HG03175 (cell line): ENCODE results near the gene SLC6A3.
"Not testable (repeated sequence)": the region's sequence is repeated elsewhere in the genome, so short reads cannot be mapped to it uniquely, and the experiment has no call there.

Source experiments
- ATAC-seq: cut with Tn5 transposase; IDR thresholded peaks from one replicate; pipeline ENCODE4 v1.9.1; 2021; ENCODE audit warnings: mild to moderate bottlenecking, moderate library complexity; ENCODE audit not compliant: unreplicated experiment

Gene SLC6A3

GRCh38 chr5:1465117-1465516 is 19.9 kb upstream of the SLC6A3 start:
- ATAC-seq = no peak

GRCh38 chr5:1464511-1464910 is 19.3 kb upstream of the SLC6A3 start:
- no peak for ATAC-seq

- ATAC-seq = no peak
These were observed 18.8 kb upstream of the SLC6A3 start for GRCh38 chr5:1464096-1464446.

GRCh38 chr5:1463326-1464095 is 18.3 kb upstream of the SLC6A3 start:
- ATAC-seq = no peak

- ATAC-seq = no peak
These were observed 17.1 kb upstream of the SLC6A3 start for GRCh38 chr5:1462358-1462757.

GRCh38 chr5:1461396-1461795 is 16.2 kb upstream of the SLC6A3 start:
- no peak for ATAC-seq

- ATAC-seq = no peak
These were observed 14.9 kb upstream of the SLC6A3 start for GRCh38 chr5:1460054-1460682.

GRCh38 chr5:1459435-1459834 is 14.2 kb upstream of the SLC6A3 start:
- not testable (repeated sequence) for ATAC-seq

GRCh38 chr5:1456110-1456881 is 11.1 kb upstream of the SLC6A3 start:
- not testable (repeated sequence) for ATAC-seq

GRCh38 chr5:1453613-1454012 is 8.4 kb upstream of the SLC6A3 start:
- ATAC-seq = no peak

GRCh38 chr5:1449081-1449630 is 3.9 kb upstream of the SLC6A3 start:
- ATAC-seq = no peak

- no peak for ATAC-seq
These were observed 3.3 kb upstream of the SLC6A3 start for GRCh38 chr5:1448511-1449011.

- no peak for ATAC-seq
These were observed 2.6 kb upstream of the SLC6A3 start for GRCh38 chr5:1447671-1448361.

GRCh38 chr5:1446602-1447343 is 1.5 kb upstream of the SLC6A3 start:
- ATAC-seq = no peak

- ATAC-seq = no peak
These were observed 705 bp upstream of the SLC6A3 start for GRCh38 chr5:1445689-1446601.

GRCh38 chr5:1444361-1445189 is 665 bp downstream of the SLC6A3 start:
- no peak for ATAC-seq

- ATAC-seq = no peak
These were observed 1.3 kb downstream of the SLC6A3 start for GRCh38 chr5:1443991-1444360.

- ATAC-seq = no peak
These were observed 2.1 kb downstream of the SLC6A3 start for GRCh38 chr5:1443171-1443570.
